Activated CD4-positive, alpha-beta T cell treated with anti-CD3 and anti-CD28 coated beads, Interleukin-10, Interleukin-2, amounts not matched to agents 100 ng/mL and 50 ng/mL, durations not matched to agents 16 hours and 8 hours (primary cell): ENCODE measurements around the gene PRTFDC1.

Source experiments
- DNase-seq: peaks from one replicate; pipeline ENCODE4 v3.0.0-alpha.2; 2020

The PRTFDC1 gene

GRCh38 chr10:24900888-24901685, 51.3 kb downstream of the PRTFDC1 start:
- peak; percentile 69 for DNase-seq

- no peak for DNase-seq
Measured at GRCh38 chr10:24899571-24899970, 52.8 kb downstream of the PRTFDC1 start.

- no peak for DNase-seq
Measured at GRCh38 chr10:24898501-24898900, 53.9 kb downstream of the PRTFDC1 start.

- DNase-seq: peak; percentile 32
Measured at GRCh38 chr10:24897326-24897926, 55.0 kb downstream of the PRTFDC1 start.

- peak; percentile 29 for DNase-seq
Measured at GRCh38 chr10:24894728-24895127, 57.7 kb downstream of the PRTFDC1 start.

GRCh38 chr10:24894309-24894708, 58.1 kb downstream of the PRTFDC1 start:
- peak; percentile 7 for DNase-seq

GRCh38 chr10:24893127-24893526, 59.3 kb downstream of the PRTFDC1 start:
- DNase-seq: no peak

- DNase-seq: no peak
Measured at GRCh38 chr10:24891823-24892222, 60.6 kb downstream of the PRTFDC1 start.

GRCh38 chr10:24889639-24890038, 62.8 kb downstream of the PRTFDC1 start:
- no peak for DNase-seq

GRCh38 chr10:24887855-24888231, 64.6 kb downstream of the PRTFDC1 start:
- DNase-seq: no peak

GRCh38 chr10:24886290-24886680, 66.1 kb downstream of the PRTFDC1 start:
- DNase-seq: no peak

GRCh38 chr10:24885551-24886289, 66.7 kb downstream of the PRTFDC1 start:
- DNase-seq: no peak

- DNase-seq: no peak
Measured at GRCh38 chr10:24884793-24885192, 67.6 kb downstream of the PRTFDC1 start.

GRCh38 chr10:24884316-24884715, 68.1 kb downstream of the PRTFDC1 start:
- no peak for DNase-seq

- DNase-seq: no peak
Measured at GRCh38 chr10:24883176-24883575, 69.2 kb downstream of the PRTFDC1 start.

GRCh38 chr10:24882047-24882698, 70.2 kb downstream of the PRTFDC1 start:
- DNase-seq: peak; percentile 71

- DNase-seq: no peak
Measured at GRCh38 chr10:24879861-24880260, 72.5 kb downstream of the PRTFDC1 start.

- DNase-seq: no peak
Measured at GRCh38 chr10:24874133-24874532, 78.3 kb downstream of the PRTFDC1 start.

GRCh38 chr10:24873281-24873683, 79.1 kb downstream of the PRTFDC1 start:
- no peak for DNase-seq

- DNase-seq: no peak
Measured at GRCh38 chr10:24872790-24873182, 79.6 kb downstream of the PRTFDC1 start.

GRCh38 chr10:24872049-24872789, 80.2 kb downstream of the PRTFDC1 start:
- no peak for DNase-seq
